Memory B cell (primary cell): ENCODE measurements around the gene ITPK1.

Experiments used
- ATAC-seq: fragments of 150-1000 bp; cut with Tn5 transposase; 2 replicates; pipeline ENCODE4 v1.10.0; 2021; ENCODE audit warnings: low read depth, mild to moderate bottlenecking, moderate library complexity
- DNase-seq, 2 donors: peaks; one replicate each; pipeline ENCODE4 v3.0.0; 2022; ENCODE audit warnings: low spot score in 2 of 2
- H3K27ac Mint-ChIP-seq: one replicate; pipeline ENCODE4 v1.8.0; 2022; ENCODE audit warnings: mild to moderate bottlenecking, moderate library complexity, mixed read lengths
- H3K27me3 Mint-ChIP-seq: one replicate; pipeline ENCODE4 v1.8.0; 2022; ENCODE audit warnings: mixed read lengths
- H3K36me3 Mint-ChIP-seq: one replicate; pipeline ENCODE4 v1.8.0; 2022; ENCODE audit warnings: mild to moderate bottlenecking, mixed read lengths
- H3K4me1 Mint-ChIP-seq: one replicate; pipeline ENCODE4 v1.8.0; 2022; ENCODE audit warnings: mixed read lengths
- H3K4me3 Mint-ChIP-seq: one replicate; pipeline ENCODE4 v1.8.0; 2022; ENCODE audit warnings: mild to moderate bottlenecking, moderate library complexity, mixed read lengths
- H3K9me3 Mint-ChIP-seq: one replicate; pipeline ENCODE4 v1.8.0; 2022; ENCODE audit warnings: mixed read lengths

ITPK1 gene

DNA sequence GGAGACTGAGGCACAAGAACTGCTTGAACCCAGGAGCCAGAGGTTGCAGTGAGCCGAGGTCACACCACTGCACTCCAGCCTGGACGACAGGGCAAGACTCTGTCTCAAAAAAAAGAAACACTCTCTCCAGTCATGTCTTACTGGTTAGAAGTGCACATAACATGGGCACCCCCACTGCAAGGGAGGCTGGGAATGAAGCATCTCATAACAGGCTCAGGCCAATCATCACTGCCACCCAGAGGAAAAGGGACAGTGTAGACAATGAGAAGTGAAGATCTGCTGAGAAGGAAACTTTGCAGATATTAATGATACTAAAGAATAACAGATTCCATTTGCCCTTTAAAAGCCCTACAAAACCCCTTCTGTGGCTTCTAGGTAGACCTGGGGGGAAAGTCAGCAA, 66.9 kb downstream of the ITPK1 start:
- Mint-ChIP-seq H3K27ac (peak overlapping the region; percentile 76), H3K4me1 (peaks cover 34% of the 10 kb centered on the region), H3K27me3 (no peaks in the 10 kb centered on the region), H3K4me3 (no peak overlapping the region), H3K36me3 (peaks cover 5% of the 10 kb centered on the region), H3K9me3 (no peaks in the 10 kb centered on the region)
- DNase-seq: no peak
- no peak for ATAC-seq

DNA sequence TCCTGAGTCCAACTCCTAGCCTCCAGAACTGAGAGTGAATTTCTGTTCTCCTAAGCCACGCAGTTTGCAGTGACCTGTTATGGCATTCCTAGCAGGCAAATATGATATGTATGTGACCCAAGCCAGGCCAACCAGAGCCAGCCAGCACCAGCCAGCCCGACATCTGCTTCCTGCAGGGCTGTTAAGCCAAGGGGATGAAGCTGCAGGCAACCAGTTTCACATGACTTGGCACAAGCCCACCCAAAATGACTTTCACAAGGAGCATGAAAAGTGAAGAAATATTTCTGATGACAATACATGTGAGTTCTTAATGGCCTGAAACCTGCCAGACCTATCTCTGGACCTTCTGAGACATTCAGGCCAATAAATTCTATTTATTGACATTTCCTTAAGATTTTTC, 68.1 kb downstream of the ITPK1 start:
- no peak for DNase-seq

DNA sequence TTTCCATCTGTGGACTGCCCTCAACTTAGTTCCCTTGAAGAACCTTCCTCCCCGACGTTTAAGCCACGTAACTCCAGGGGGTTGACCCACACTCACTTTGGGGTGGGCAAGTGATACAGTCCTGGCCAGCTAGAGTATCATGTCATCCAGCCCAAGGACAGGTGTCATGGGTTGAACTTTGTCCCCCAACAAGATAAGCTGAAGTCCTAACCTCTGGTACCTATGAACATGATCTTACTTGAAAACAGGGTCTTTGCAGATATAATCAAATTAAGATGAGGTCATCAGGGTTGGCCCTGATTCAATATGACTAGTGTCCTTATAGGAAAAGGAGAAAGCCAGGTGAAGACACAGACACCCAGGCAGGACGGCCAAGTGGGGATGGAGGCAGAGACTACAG, 68.6 kb downstream of the ITPK1 start:
- Mint-ChIP-seq H3K9me3 (no peaks in the 10 kb centered on the region), H3K4me1 (peaks cover 45% of the 10 kb centered on the region), H3K27ac (peak overlapping the region; percentile 70), H3K36me3 (peaks cover 5% of the 10 kb centered on the region), H3K27me3 (no peaks in the 10 kb centered on the region), H3K4me3 (no peak overlapping the region)
- ATAC-seq: no peak
- no peak for DNase-seq

More for the DNA sequence above, 68.1 kb downstream of the ITPK1 start:
- Mint-ChIP-seq H3K4me1 (peaks cover 40% of the 10 kb centered on the region), H3K4me3 (no peak overlapping the region), H3K9me3 (no peaks in the 10 kb centered on the region), H3K27me3 (no peaks in the 10 kb centered on the region), H3K27ac (peak overlapping the region; percentile 70), H3K36me3 (peaks cover 5% of the 10 kb centered on the region)
- ATAC-seq: no peak

DNA sequence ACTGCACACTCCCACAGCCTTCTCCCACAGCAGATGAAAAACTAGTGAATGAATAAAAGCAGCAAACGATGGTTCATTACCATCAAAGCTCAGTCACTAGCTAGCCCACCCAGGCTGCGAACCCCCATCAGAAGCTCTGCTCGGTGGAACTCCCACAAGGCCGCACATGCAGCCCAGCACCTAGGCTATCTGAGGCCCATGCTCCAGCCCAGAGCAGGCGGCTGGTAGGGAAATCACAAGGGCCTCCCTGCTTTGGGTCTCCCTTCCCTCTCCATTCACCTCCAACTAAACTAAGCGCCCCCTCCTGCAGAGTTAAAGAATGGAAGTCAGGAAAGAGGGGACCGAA, 69.0 kb downstream of the ITPK1 start:
- H3K9me3 Mint-ChIP-seq: no peaks in the 10 kb centered on the region
- H3K27ac Mint-ChIP-seq: peak overlapping the region; percentile 70
- no peaks in the 10 kb centered on the region for H3K27me3 Mint-ChIP-seq
- peaks cover 5% of the 10 kb centered on the region for H3K36me3 Mint-ChIP-seq
- ATAC-seq: no peak
- H3K4me1 Mint-ChIP-seq: peaks cover 50% of the 10 kb centered on the region
- H3K4me3 Mint-ChIP-seq: no peak overlapping the region
- DNase-seq: no peak

DNA sequence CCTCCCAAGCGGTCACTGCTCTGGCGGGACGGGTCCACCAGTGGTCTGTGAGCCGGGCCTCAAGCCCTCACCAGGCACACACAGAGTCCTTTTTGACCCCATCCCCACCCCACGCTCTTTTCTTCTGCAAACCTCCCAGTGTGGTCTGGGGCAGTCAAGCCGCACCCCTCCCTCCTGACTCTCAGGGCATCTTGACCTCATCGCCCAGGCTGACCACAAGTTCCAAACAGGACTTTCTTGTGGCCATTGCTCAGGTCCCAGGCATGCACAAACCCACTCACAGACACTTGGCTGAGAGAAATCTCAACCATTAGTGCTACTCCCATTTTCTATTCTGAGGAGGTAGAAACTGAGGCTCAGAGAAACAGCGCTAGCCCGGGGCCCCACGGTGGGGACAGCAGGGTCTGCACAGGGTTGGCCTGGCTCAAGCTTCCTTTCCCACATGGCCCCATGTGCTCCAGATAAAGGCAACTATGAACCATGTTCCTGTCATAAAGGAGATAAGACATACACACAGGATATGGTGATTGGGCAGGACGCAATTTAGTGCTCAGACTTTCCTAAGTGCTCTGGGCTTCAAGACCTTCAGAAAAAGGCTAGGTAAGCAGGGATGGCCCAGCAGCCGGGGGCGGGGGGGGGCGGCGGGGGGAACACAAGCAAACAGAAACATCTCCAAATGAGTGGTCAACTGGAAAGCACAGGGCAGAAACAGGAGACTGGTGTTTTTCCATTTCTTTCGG, 69.6 kb downstream of the ITPK1 start:
- Mint-ChIP-seq H3K4me1 (peaks cover 53% of the 10 kb centered on the region), H3K9me3 (no peaks in the 10 kb centered on the region)

DNA sequence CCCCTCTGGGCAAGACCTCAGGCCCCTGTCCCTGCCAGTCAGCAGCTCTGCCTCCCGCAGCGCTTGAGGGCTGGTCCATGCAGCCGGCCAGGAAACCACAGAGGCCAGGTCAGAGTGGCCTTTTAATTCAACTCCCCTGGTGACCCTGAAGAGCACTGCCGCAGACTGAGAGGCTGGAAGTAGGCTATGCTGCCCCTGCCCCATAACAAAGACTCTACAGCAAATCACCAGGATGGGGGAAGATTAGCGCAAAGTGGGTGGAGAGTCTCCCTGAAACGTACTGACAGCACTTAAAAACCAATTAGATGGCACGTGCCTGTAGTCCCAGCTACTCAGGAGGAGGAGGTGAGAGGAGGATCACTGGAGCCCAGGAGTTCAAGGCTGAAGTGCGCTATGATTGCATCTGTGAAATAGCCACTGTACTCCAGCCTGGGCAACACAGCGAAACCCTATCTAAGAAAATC, 70.5 kb downstream of the ITPK1 start:
- Mint-ChIP-seq H3K27me3 (no peaks in the 10 kb centered on the region), H3K4me1 (peaks cover 62% of the 10 kb centered on the region), H3K36me3 (peaks cover 5% of the 10 kb centered on the region), H3K9me3 (no peaks in the 10 kb centered on the region), H3K4me3 (peak overlapping the region; percentile 63), H3K27ac (peak overlapping the region; percentile 86)
- ATAC-seq (no peak), DNase-seq (no peak)

More for the DNA sequence above, 69.6 kb downstream of the ITPK1 start:
- Mint-ChIP-seq H3K36me3 (peaks cover 5% of the 10 kb centered on the region), H3K27ac (peak overlapping the region; percentile 86), H3K27me3 (no peaks in the 10 kb centered on the region), H3K4me3 (peak overlapping the region; percentile 52)
- ATAC-seq (no peak), DNase-seq (no peak)

DNA sequence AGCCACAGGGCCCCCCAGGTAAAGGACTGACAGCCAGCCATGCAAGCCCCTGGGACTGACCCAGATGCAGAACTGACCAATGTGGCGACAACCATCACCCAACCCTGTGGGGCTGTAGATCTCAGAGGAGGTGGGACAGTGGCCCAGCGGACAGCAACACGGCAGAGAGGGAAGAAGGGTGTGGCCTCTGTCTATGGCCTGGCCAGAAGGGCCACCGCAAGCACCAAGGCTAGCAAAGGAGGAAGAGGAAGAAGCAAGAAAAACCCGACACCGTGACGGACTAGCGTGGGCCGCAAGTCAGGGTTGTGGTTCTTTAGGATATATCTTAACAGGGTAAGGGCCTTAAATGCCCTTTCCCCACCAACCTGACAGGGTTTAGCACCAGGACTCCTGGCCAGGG, 71.2 kb downstream of the ITPK1 start:
- ATAC-seq: peak; percentile 82
- Mint-ChIP-seq H3K4me3 (peak overlapping the region; percentile 63), H3K36me3 (peaks cover 5% of the 10 kb centered on the region), H3K27ac (peak overlapping the region; percentile 86), H3K27me3 (no peaks in the 10 kb centered on the region), H3K9me3 (no peaks in the 10 kb centered on the region), H3K4me1 (peaks cover 65% of the 10 kb centered on the region)
- DNase-seq: no peak

DNA sequence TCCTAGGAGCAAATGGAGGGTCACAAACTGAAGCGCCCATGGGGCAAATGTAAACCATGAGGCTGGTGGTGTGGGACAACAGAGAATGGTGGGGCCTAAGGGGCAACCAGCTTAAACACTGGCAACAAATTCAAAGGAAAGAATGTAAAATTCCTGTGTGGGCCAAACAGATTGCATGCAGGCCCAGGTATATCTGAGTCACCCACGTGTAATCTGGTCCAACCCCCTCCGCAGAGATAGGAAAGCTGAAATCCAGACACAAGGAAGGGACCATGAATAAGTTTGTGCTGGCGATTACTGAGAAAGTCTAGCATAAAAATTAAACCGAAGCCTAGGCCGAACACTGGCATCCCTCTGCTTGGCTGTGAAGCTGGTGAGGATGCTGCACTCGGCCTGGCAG, 71.6 kb downstream of the ITPK1 start:
- H3K4me3 Mint-ChIP-seq: peak overlapping the region; percentile 63

DNA sequence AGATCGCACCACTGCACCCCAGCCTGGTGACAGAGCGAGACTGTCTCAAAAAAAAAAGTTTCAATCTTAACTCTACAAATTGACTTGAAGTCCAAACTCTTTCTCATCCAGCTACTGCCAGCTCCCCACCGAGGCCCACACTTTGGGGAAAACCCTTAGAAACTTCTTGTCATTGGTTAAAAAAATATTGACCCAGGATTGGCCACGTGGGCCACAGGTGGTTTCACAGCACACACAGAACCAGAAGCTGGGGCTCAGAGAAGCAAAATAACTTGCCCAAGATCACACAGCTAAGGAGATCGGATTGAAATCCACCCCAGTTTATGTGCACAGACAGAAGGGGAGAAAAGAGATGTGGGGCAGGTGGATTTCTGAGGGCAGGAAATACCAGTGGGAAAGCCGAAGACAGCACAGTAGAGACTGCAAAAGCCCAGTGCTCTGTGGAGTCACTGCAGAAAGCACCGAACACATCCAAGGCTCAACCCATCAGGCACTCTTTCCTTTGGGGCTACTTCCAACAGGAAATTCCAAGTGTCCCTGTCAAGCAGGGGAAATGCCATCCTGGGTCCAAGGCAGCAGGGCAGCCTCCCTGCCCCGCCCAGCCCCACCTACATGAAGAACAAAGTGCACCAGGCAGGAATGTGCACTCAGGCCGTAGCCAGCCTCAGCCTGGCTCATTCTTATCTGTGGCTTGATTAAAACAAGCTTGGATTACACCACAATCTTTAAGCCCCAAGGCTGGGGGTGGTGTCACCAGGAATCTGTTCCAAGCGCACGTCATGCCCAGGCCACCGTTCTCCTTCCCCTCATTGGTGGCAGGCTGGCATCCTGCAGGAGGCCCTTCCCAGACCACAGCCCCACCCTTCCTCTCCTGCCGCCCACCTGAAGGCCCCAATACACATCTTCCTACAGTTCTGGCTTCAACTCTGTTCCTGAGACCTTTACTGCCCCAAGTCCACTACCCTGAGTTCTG, 72.5 kb downstream of the ITPK1 start:
- peak overlapping the region; percentile 57 for H3K4me3 Mint-ChIP-seq
- H3K4me1 Mint-ChIP-seq: peaks cover 64% of the 10 kb centered on the region
- H3K27me3 Mint-ChIP-seq: no peaks in the 10 kb centered on the region
- no peaks in the 10 kb centered on the region for H3K36me3 Mint-ChIP-seq
- H3K27ac Mint-ChIP-seq: peak overlapping the region; percentile 86
- H3K9me3 Mint-ChIP-seq: no peaks in the 10 kb centered on the region
- no peak for DNase-seq
- ATAC-seq: peak; percentile 30

More for the DNA sequence above, 71.6 kb downstream of the ITPK1 start:
- Mint-ChIP-seq H3K9me3 (no peaks in the 10 kb centered on the region), H3K27ac (peak overlapping the region; percentile 86), H3K4me1 (peaks cover 62% of the 10 kb centered on the region), H3K36me3 (peaks cover under 1% of the 10 kb centered on the region), H3K27me3 (no peaks in the 10 kb centered on the region)
- ATAC-seq (no peak), DNase-seq (no peak)

DNA sequence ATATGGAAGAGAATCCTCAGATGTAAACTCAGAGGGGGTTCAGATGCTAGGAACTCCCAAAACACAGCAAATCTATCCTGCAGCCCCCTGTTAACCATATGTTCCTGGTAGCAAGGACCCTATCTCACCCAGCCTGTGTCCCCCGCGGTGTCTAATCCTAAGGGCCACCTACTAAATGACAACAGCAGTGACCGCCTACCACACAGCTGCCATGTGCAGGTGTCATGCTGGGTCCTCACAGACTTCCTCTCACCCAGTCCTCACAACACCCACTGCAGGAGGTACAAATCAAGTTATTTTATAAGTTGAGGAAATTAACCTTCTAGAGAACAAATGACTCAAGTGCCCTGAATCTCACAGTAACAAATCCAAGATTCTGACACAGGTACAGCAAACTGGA, 73.9 kb downstream of the ITPK1 start:
- H3K27ac Mint-ChIP-seq: peak overlapping the region; percentile 86
- no peaks in the 10 kb centered on the region for H3K9me3 Mint-ChIP-seq
- peak overlapping the region; percentile 43 for H3K4me3 Mint-ChIP-seq
- no peaks in the 10 kb centered on the region for H3K36me3 Mint-ChIP-seq
- peaks cover 65% of the 10 kb centered on the region for H3K4me1 Mint-ChIP-seq
- DNase-seq (no peak), ATAC-seq (no peak)
- H3K27me3 Mint-ChIP-seq: no peaks in the 10 kb centered on the region

DNA sequence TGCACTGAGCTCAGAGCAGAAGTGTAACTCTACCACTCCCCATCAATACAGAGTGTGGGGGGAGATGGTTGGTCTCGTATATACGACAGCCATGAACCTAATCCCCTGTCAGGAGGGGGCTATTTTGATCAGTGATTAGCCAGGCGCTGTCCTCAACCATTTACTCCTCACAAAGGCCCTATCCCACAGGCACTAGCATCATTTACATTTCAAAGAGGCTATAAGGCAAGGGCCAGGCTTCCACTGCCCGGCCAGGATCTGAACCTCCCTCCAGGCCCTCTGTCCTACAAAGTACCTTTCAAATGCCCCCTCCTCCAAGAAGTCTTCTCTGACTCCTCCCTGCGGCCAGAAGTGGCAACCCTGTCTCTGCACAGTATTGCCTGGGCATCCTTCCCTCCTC, 74.7 kb downstream of the ITPK1 start:
- Mint-ChIP-seq H3K9me3 (no peaks in the 10 kb centered on the region), H3K27ac (peak overlapping the region; percentile 86), H3K4me1 (peaks cover 65% of the 10 kb centered on the region)

DNA sequence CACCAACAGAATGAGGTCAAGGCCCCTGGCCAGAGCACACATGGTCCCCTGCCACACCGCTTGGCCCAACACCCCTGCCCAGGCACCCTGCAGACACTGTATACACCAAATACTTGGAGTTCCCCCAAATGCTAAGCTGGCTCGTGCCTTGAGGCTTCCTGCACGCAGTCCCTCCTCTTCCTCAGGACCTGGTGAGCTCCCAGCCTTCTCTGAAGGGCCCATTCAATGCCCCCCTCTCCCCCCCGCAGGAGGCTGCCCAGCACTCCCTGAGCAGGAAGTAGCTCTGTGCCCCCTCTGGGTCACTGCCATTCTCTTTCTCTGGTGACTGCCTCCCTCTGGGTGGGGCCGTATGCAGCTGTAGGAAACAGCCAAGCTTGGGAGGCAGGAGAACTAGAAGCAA, 75.3 kb downstream of the ITPK1 start:
- Mint-ChIP-seq H3K27ac (peak overlapping the region; percentile 86), H3K4me1 (peaks cover 62% of the 10 kb centered on the region), H3K27me3 (no peaks in the 10 kb centered on the region)

More for the DNA sequence above, 74.7 kb downstream of the ITPK1 start:
- no peak for ATAC-seq
- no peak for DNase-seq
- peak overlapping the region; percentile 40 for H3K4me3 Mint-ChIP-seq
- H3K27me3 Mint-ChIP-seq: no peaks in the 10 kb centered on the region
- no peaks in the 10 kb centered on the region for H3K36me3 Mint-ChIP-seq

DNA sequence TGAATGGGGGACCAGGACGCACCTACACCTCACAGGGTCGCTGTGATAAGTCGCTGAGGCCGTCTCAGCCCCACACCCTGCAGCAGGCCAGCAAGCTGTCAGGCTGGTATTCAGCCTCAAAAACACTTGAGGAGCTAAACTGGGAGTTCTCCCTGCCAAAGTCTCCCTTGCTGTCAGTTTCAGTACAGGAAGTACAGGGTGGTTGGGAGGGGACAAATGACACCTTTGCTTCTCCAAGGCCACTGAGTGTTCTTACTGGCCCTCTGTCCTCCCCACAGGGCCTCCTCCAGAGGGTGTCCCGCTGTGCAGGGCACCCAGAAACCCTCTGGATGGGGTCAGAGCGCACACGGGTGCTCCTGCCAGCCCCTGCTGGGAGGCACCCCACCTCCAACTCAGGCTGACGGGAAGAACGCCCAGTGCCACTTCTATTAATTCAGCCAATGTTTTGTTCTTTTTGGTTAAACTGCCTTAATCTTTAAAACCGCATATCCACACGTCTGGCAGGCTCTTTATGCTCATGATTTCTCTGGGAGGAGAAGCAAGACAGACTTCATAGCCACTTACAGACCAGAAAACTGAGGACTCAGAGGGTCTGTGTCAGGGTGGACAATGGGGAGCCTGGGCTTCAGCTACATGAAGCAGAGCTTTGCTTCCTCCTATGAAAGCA, 75.9 kb downstream of the ITPK1 start:
- H3K9me3 Mint-ChIP-seq: no peaks in the 10 kb centered on the region
- peaks cover 61% of the 10 kb centered on the region for H3K4me1 Mint-ChIP-seq
- peak overlapping the region; percentile 12 for H3K4me3 Mint-ChIP-seq
- H3K27ac Mint-ChIP-seq: peak overlapping the region; percentile 86
- ATAC-seq (no peak), DNase-seq (no peak)
- no peaks in the 10 kb centered on the region for H3K27me3 Mint-ChIP-seq
- H3K36me3 Mint-ChIP-seq: no peaks in the 10 kb centered on the region

More for the DNA sequence above, 75.3 kb downstream of the ITPK1 start:
- H3K36me3 Mint-ChIP-seq: no peaks in the 10 kb centered on the region
- no peak for DNase-seq
- H3K9me3 Mint-ChIP-seq: no peaks in the 10 kb centered on the region
- no peak for ATAC-seq
- no peak overlapping the region for H3K4me3 Mint-ChIP-seq

DNA sequence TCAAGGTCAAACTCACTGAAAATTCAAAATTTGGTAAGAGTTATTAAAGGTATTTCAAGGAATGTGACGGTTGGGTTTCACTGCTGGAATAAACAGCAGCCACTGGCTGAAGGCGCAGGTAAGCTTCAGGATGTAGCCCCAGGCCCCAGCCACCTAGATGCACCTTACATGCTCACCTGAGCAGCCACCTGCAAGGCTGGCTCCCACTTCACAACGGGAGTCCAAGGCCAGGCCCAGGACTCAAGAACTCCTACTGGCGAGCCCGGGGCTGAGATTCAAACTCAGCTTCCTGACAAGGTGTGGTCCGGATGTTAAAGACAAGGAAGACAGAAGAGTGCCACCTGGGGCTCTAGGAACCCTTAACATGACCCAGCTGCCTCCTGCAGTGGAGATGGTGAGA, 78.4 kb downstream of the ITPK1 start:
- ATAC-seq: no peak
- no peak for DNase-seq
- H3K27ac Mint-ChIP-seq: peak overlapping the region; percentile 85
- no peaks in the 10 kb centered on the region for H3K27me3 Mint-ChIP-seq
- H3K36me3 Mint-ChIP-seq: no peaks in the 10 kb centered on the region
- H3K4me3 Mint-ChIP-seq: no peak overlapping the region
- no peaks in the 10 kb centered on the region for H3K9me3 Mint-ChIP-seq
- H3K4me1 Mint-ChIP-seq: peaks cover 60% of the 10 kb centered on the region
